ENCODE data around the gene IFITM10.
"Not testable (repeated sequence)": the region's sequence is repeated elsewhere in the genome, so short reads cannot be mapped to it uniquely, and the experiment has no call there.

Gene IFITM10

GRCh38 chr11:1692708-1693326 lies 57.6 kb downstream of the IFITM10 start:
- Histone ChIP-seq H3K9me3 (ENCODE audit: insufficient read depth, low read length) (peaks cover 7% of the 10 kb centered on the region; the same call in 1 of the 2 replicates), H3K4me3 (ENCODE audit: insufficient read length, low read depth) (no peak overlapping the region), H3K9ac (ENCODE audit: insufficient read length, low read depth) (no peak overlapping the region), H3K36me3 (ENCODE audit: insufficient read depth, insufficient read length, low read length) (no peaks in the 10 kb centered on the region), H3K27me3 (ENCODE audit: insufficient read depth, insufficient read length) (peaks cover 10% of the 10 kb centered on the region), H3K4me1 (ENCODE audit: insufficient read depth, insufficient read length) (peaks cover 18% of the 10 kb centered on the region)
- no peak for TF ChIP-seq YY1 (IDR thresholded peaks at IDR 0.05; ENCODE audit: insufficient read depth, insufficient read length)
- TF ChIP-seq SUZ12 (IDR thresholded peaks at IDR 0.05; ENCODE audit: extremely low read depth, insufficient read depth, insufficient read length), result no peak
- TF ChIP-seq ZNF274 (IDR thresholded peaks at IDR 0.05; ENCODE audit: low read depth, low read length), result no peak
- no peak for DNase-seq (ENCODE audit: low read depth, low spot score)

GRCh38 chr11:1691878-1692707 lies 58.3 kb downstream of the IFITM10 start:
- peaks cover 10% of the 10 kb centered on the region for H3K27me3 ChIP-seq (ENCODE audit: insufficient read depth, insufficient read length)
- H3K4me1 ChIP-seq (ENCODE audit: insufficient read depth, insufficient read length), result peaks cover 18% of the 10 kb centered on the region
- no peak for DNase-seq (ENCODE audit: low read depth, low spot score)
- no peak overlapping the region for H3K4me3 ChIP-seq (ENCODE audit: insufficient read length, low read depth)
- H3K9ac ChIP-seq (ENCODE audit: insufficient read length, low read depth), result no peak overlapping the region
- TF ChIP-seq SUZ12 (IDR thresholded peaks at IDR 0.05; ENCODE audit: extremely low read depth, insufficient read depth, insufficient read length), result no peak
- H3K36me3 ChIP-seq (ENCODE audit: insufficient read depth, insufficient read length, low read length), result no peaks in the 10 kb centered on the region
- H3K9me3 ChIP-seq (ENCODE audit: insufficient read depth, low read length), result peaks cover 7% of the 10 kb centered on the region; the same call in 1 of the 2 replicates

- Histone ChIP-seq H3K4me3 (ENCODE audit: insufficient read length, low read depth) (no peak overlapping the region), H3K27me3 (ENCODE audit: insufficient read depth, insufficient read length) (peaks cover 8% of the 10 kb centered on the region), H3K36me3 (ENCODE audit: insufficient read depth, insufficient read length, low read length) (no peaks in the 10 kb centered on the region), H3K4me1 (ENCODE audit: insufficient read depth, insufficient read length) (peaks cover 18% of the 10 kb centered on the region), H3K9me3 (ENCODE audit: insufficient read depth, low read length) (peaks cover 7% of the 10 kb centered on the region; the same call in 1 of the 2 replicates), H3K9ac (ENCODE audit: insufficient read length, low read depth) (no peak overlapping the region)
- DNase-seq (ENCODE audit: low read depth, low spot score), result no peak
- no peak for TF ChIP-seq SUZ12 (IDR thresholded peaks at IDR 0.05; ENCODE audit: extremely low read depth, insufficient read depth, insufficient read length)
- TF ChIP-seq ZNF274 (IDR thresholded peaks at IDR 0.05; ENCODE audit: low read depth, low read length), result no peak
- TF ChIP-seq YY1 (IDR thresholded peaks at IDR 0.05; ENCODE audit: insufficient read depth, insufficient read length), result no peak
Observed at GRCh38 chr11:1691026-1691877, 59.1 kb downstream of the IFITM10 start.

GRCh38 chr11:1690167-1691025 lies 60.0 kb downstream of the IFITM10 start:
- no peak overlapping the region for H3K4me3 ChIP-seq (ENCODE audit: insufficient read length, low read depth)
- peaks cover 3% of the 10 kb centered on the region for H3K27me3 ChIP-seq (ENCODE audit: insufficient read depth, insufficient read length)
- TF ChIP-seq SUZ12 (IDR thresholded peaks at IDR 0.05; ENCODE audit: extremely low read depth, insufficient read depth, insufficient read length), result no peak
- TF ChIP-seq ZNF274 (IDR thresholded peaks at IDR 0.05; ENCODE audit: low read depth, low read length), result no peak
- TF ChIP-seq YY1 (IDR thresholded peaks at IDR 0.05; ENCODE audit: insufficient read depth, insufficient read length), result no peak
- peaks cover 20% of the 10 kb centered on the region for H3K4me1 ChIP-seq (ENCODE audit: insufficient read depth, insufficient read length)
- no peak overlapping the region for H3K9ac ChIP-seq (ENCODE audit: insufficient read length, low read depth)
- no peaks in the 10 kb centered on the region for H3K36me3 ChIP-seq (ENCODE audit: insufficient read depth, insufficient read length, low read length)
- no peaks in the 10 kb centered on the region for H3K9me3 ChIP-seq (ENCODE audit: insufficient read depth, low read length)
- no peak for DNase-seq (ENCODE audit: low read depth, low spot score)

- H3K36me3 ChIP-seq (ENCODE audit: insufficient read depth, insufficient read length, low read length); H3K27me3 ChIP-seq (ENCODE audit: insufficient read depth, insufficient read length); H3K4me3 ChIP-seq (ENCODE audit: insufficient read length, low read depth); H3K9ac ChIP-seq (ENCODE audit: insufficient read length, low read depth); H3K9me3 ChIP-seq (ENCODE audit: insufficient read depth, low read length); DNase-seq (ENCODE audit: low read depth, low spot score): not testable (repeated sequence)
- H3K4me1 ChIP-seq (ENCODE audit: insufficient read depth, insufficient read length), result peaks cover 20% of the 10 kb centered on the region
Observed at GRCh38 chr11:1689250-1690166, 60.9 kb downstream of the IFITM10 start.

- DNase-seq (ENCODE audit: low read depth, low spot score); H3K9ac ChIP-seq (ENCODE audit: insufficient read length, low read depth); H3K27me3 ChIP-seq (ENCODE audit: insufficient read depth, insufficient read length); H3K9me3 ChIP-seq (ENCODE audit: insufficient read depth, low read length); H3K4me3 ChIP-seq (ENCODE audit: insufficient read length, low read depth); H3K36me3 ChIP-seq (ENCODE audit: insufficient read depth, insufficient read length, low read length): not testable (repeated sequence)
- peaks cover 15% of the 10 kb centered on the region for H3K4me1 ChIP-seq (ENCODE audit: insufficient read depth, insufficient read length)
Observed at GRCh38 chr11:1688336-1688947, 62.0 kb downstream of the IFITM10 start.

- not testable (repeated sequence) for H3K4me1 ChIP-seq (ENCODE audit: insufficient read depth, insufficient read length); H3K36me3 ChIP-seq (ENCODE audit: insufficient read depth, insufficient read length, low read length); DNase-seq (ENCODE audit: low read depth, low spot score)
Observed at GRCh38 chr11:1686220-1686619, 64.2 kb downstream of the IFITM10 start.

GRCh38 chr11:1684886-1685874 lies 65.2 kb downstream of the IFITM10 start:
- H3K9me3 ChIP-seq (ENCODE audit: insufficient read depth, low read length); H3K4me3 ChIP-seq (ENCODE audit: insufficient read length, low read depth); H3K4me1 ChIP-seq (ENCODE audit: insufficient read depth, insufficient read length); H3K36me3 ChIP-seq (ENCODE audit: insufficient read depth, insufficient read length, low read length); H3K27me3 ChIP-seq (ENCODE audit: insufficient read depth, insufficient read length); DNase-seq (ENCODE audit: low read depth, low spot score): not testable (repeated sequence)
- H3K9ac ChIP-seq (ENCODE audit: insufficient read length, low read depth), result peak overlapping the region; percentile 12

More at GRCh38 chr11:1686220-1686619, 64.2 kb downstream of the IFITM10 start:
- not testable (repeated sequence) for H3K9me3 ChIP-seq (ENCODE audit: insufficient read depth, low read length); H3K27me3 ChIP-seq (ENCODE audit: insufficient read depth, insufficient read length); H3K9ac ChIP-seq (ENCODE audit: insufficient read length, low read depth); H3K4me3 ChIP-seq (ENCODE audit: insufficient read length, low read depth)
